Gastroesophageal sphincter (tissue), 3 donors: Measurements from ENCODE around the gene GALK2.

Experiments used
- POLR2A ChIP-seq, 2 donors: fragments of 450-650 bp; IDR thresholded peaks; one replicate each; pipeline ENCODE4 v1.6.1; 2017; ENCODE audit warnings: antibody characterized with exemption in 2 of 2, mild to moderate bottlenecking in 2 of 2, moderate library complexity in 1 of 2
- TF ChIP-seq, protein P1 (sequence below), 4 experiments: fragments of 200-600 bp in 2 of 4; fragments of 450-650 bp in 2 of 4; sonication (generic) in 1 of 4; IDR thresholded peaks; one replicate each; pipeline ENCODE4 v1.5.1; 2017 to 2019; ENCODE audit warnings: antibody characterized with exemption in 4 of 4, mild to moderate bottlenecking in 2 of 4, moderate library complexity in 2 of 4

DNA sequence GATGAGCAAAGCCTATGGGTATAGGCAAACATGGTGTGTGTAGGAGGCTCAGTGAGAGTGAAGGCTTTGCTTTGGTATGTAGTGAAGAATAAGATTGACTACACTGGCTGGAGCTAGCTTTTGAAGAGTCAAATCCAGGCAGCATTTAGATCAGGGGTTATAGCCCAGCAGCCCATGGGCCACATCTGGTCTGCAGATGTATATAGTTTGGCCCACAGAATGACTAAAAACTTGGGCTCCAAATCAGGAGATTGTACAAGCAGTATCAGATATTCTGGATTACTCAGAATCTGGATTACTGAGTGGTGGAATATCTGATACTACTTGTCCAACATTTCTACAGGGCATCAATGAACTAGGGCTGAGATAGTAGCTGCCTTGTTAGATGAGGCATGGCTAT lies 160.1 kb downstream of the GALK2 start:
- TF ChIP-seq POLR2A (IDR thresholded peaks at IDR 0.05) = no peak
- TF ChIP-seq, protein P1, sequence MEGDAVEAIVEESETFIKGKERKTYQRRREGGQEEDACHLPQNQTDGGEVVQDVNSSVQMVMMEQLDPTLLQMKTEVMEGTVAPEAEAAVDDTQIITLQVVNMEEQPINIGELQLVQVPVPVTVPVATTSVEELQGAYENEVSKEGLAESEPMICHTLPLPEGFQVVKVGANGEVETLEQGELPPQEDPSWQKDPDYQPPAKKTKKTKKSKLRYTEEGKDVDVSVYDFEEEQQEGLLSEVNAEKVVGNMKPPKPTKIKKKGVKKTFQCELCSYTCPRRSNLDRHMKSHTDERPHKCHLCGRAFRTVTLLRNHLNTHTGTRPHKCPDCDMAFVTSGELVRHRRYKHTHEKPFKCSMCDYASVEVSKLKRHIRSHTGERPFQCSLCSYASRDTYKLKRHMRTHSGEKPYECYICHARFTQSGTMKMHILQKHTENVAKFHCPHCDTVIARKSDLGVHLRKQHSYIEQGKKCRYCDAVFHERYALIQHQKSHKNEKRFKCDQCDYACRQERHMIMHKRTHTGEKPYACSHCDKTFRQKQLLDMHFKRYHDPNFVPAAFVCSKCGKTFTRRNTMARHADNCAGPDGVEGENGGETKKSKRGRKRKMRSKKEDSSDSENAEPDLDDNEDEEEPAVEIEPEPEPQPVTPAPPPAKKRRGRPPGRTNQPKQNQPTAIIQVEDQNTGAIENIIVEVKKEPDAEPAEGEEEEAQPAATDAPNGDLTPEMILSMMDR (IDR thresholded peaks at IDR 0.05) = no peak
